IMR-90 (cell line): Measurements from ENCODE around the gene SESN1.

Experiments used
- CEBPB ChIP-seq: IDR thresholded peaks from 2 replicates; pipeline ENCODE4 v1.6.1; 2012; ENCODE audit warnings: low read depth, low read length, improper control_type of control experiment
- FOS ChIP-seq: fragments of 150-350 bp; IDR thresholded peaks from 2 replicates; pipeline ENCODE4 v1.6.1; 2016; ENCODE audit warnings: low read depth, low read length
- MXI1 ChIP-seq: IDR thresholded peaks from 2 replicates; pipeline ENCODE4 v1.6.1; 2012; ENCODE audit warnings: low read depth, mild to moderate bottlenecking, low read length, moderate library complexity, borderline replicate concordance
- NFE2L2 ChIP-seq: fragments of 150-350 bp; IDR thresholded peaks from 2 replicates; pipeline ENCODE4 v1.6.1; 2016; ENCODE audit warnings: low read depth, mild to moderate bottlenecking, low read length
- POLR2A ChIP-seq: IDR thresholded peaks from 2 replicates; pipeline ENCODE4 v1.6.1; 2012; ENCODE audit warnings: mild to moderate bottlenecking, low read depth, low read length
- RAD21 ChIP-seq: IDR thresholded peaks from 2 replicates; pipeline ENCODE4 v1.6.1; 2012; ENCODE audit warnings: low read length, improper control_type of control experiment
- RCOR1 ChIP-seq: IDR thresholded peaks from 2 replicates; pipeline ENCODE4 v1.6.1; 2012; ENCODE audit warnings: mild to moderate bottlenecking, low read length, improper control_type of control experiment; ENCODE audit not compliant: insufficient replicate concordance
- TF ChIP-seq, protein P1 (sequence below): conservative IDR thresholded peaks from 2 replicates; pipeline ENCODE4 v1.5.1; 2012; ENCODE audit warnings: mild to moderate bottlenecking, low read depth, low read length, improper control_type of control experiment
- TF ChIP-seq, protein P2 (sequence below): fragments of 150-350 bp; IDR thresholded peaks from 2 replicates; pipeline ENCODE4 v1.6.1; 2016; ENCODE audit warnings: low read depth, mild to moderate bottlenecking, low read length, moderate library complexity, borderline replicate concordance

DNA sequence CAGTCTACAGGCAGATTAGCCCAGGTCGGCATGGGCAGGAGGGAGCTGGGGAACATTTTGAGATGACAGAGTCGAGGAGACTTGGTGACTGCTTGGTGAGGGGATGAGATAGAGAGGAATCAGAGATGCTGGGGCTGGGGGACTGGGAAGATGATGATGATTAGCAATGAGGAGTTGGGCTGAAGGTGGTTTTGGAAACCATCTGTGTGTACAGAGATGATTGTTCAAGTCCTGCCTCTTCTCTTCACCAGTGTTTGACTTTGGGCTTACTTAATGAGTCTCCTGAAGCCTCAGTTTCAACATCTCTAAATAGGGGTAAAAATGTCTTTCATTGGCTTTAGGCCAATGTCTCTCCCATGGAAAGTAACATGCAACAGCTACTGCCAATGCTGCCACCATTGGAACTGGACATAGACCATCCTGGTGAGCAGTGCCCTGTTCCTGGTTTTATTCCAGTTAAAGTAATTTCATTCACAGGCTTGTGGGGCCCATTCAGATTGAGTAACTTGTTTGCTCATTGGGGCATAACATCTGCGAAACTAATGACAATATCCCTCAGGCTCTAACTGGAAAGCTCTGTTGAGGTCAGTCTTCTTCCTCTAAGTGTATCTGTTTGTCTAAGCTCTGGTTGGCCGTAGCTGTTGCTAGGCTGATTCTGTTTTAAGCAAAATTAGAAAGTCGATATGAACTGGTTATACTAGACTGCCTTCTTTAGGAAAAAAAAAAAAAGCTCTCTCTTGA is 147.4 kb downstream of the SESN1 start:
- no peak for TF ChIP-seq POLR2A
- TF ChIP-seq, protein P1, sequence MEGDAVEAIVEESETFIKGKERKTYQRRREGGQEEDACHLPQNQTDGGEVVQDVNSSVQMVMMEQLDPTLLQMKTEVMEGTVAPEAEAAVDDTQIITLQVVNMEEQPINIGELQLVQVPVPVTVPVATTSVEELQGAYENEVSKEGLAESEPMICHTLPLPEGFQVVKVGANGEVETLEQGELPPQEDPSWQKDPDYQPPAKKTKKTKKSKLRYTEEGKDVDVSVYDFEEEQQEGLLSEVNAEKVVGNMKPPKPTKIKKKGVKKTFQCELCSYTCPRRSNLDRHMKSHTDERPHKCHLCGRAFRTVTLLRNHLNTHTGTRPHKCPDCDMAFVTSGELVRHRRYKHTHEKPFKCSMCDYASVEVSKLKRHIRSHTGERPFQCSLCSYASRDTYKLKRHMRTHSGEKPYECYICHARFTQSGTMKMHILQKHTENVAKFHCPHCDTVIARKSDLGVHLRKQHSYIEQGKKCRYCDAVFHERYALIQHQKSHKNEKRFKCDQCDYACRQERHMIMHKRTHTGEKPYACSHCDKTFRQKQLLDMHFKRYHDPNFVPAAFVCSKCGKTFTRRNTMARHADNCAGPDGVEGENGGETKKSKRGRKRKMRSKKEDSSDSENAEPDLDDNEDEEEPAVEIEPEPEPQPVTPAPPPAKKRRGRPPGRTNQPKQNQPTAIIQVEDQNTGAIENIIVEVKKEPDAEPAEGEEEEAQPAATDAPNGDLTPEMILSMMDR: no peak
- no peak for TF ChIP-seq RCOR1
- no peak for TF ChIP-seq MXI1
- TF ChIP-seq FOS: no peak
- TF ChIP-seq CEBPB: no peak
- TF ChIP-seq, protein P2, sequence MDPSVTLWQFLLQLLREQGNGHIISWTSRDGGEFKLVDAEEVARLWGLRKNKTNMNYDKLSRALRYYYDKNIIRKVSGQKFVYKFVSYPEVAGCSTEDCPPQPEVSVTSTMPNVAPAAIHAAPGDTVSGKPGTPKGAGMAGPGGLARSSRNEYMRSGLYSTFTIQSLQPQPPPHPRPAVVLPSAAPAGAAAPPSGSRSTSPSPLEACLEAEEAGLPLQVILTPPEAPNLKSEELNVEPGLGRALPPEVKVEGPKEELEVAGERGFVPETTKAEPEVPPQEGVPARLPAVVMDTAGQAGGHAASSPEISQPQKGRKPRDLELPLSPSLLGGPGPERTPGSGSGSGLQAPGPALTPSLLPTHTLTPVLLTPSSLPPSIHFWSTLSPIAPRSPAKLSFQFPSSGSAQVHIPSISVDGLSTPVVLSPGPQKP: no peak
- no peak for TF ChIP-seq NFE2L2
- TF ChIP-seq RAD21: no peak
